ENCODE measurements around the gene TMEM163. TPM values are rescaled to one million over a fixed set of nuclear protein-coding genes. Genes with fewer than 3 reads are reported as not detected.

Gene TMEM163
- total RNA-seq, 1 experiment from 2014 or later, result 0.12 TPM

GRCh38 chr2:134459706-134460406 is 258.9 kb downstream of the TMEM163 start:
- CTCF ChIA-PET, result interaction anchor here (0.7 to 1.8 kb wide), 7 partner anchors 9 to 573 kb away, joined by 3 to 13 read pairs (median 4); no protein-coding TSS in a partner anchor
- Histone ChIP-seq H4K20me1 (ENCODE audit: insufficient read depth) (no peaks in the 10 kb centered on the region), H2AFZ (ENCODE audit: low read depth, low read length, poor library complexity, severe bottlenecking) (no peak overlapping the region), H3K79me2 (ENCODE audit: insufficient read depth, low read length) (no peaks in the 10 kb centered on the region), H3K36me3 (ENCODE audit: control insufficient read depth in 1 of 2, insufficient read depth in 2 of 2, low read length in 2 of 2) (no peaks in the 10 kb centered on the region), H3K4me2 (ENCODE audit: low read length) (no peak overlapping the region), H3K27ac (ENCODE audit: low read depth, low read length) (no peak overlapping the region), H3K9ac (ENCODE audit: low read length) (no peak overlapping the region), H3K9me3 (ENCODE audit: control insufficient read depth in 1 of 2, insufficient read depth in 1 of 2, low read depth in 1 of 2, low read length in 2 of 2) (no peaks in the 10 kb centered on the region), H3K4me1 (ENCODE audit: control insufficient read depth in 1 of 2, insufficient read depth in 2 of 2, low read length in 2 of 2) (no peaks in the 10 kb centered on the region), H3K9me2 (ENCODE audit: insufficient read depth) (no peaks in the 10 kb centered on the region), H3K4me3 (replicated peaks in 1 of 2; ENCODE audit: low read depth in 1 of 2, low read length in 2 of 2) (no peak overlapping the region), H3K27me3 (ENCODE audit: insufficient read depth, low read length) (no peaks in the 10 kb centered on the region)
- RAD21 ChIA-PET (ENCODE audit: low non-redundant PET in 1 of 2, low total read pairs in 2 of 2, uncharacterized antibody in 2 of 2, unreplicated experiment in 2 of 2), result interaction anchor here in 1 of 2 experiments (0.9 kb wide), 1 partner anchor 9 kb away, joined by 4 read pairs; no protein-coding TSS in a partner anchor
- POLR2A ChIA-PET, result no interaction called here
- no peak for TF ChIP-seq EZH2 (IDR thresholded peaks at IDR 0.05)
- TF ChIP-seq RAD21 (IDR thresholded peaks at IDR 0.05; ENCODE audit: low read depth), result no peak
- TF ChIP-seq ATF3 (IDR thresholded peaks at IDR 0.05), result no peak
- TF ChIP-seq, protein P1, sequence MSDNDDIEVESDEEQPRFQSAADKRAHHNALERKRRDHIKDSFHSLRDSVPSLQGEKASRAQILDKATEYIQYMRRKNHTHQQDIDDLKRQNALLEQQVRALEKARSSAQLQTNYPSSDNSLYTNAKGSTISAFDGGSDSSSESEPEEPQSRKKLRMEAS (IDR thresholded peaks at IDR 0.05), result no peak
- no peak for TF ChIP-seq REST (IDR thresholded peaks at IDR 0.05; ENCODE audit: low read depth)
- no peak for TF ChIP-seq CBX3 (IDR thresholded peaks at IDR 0.05; ENCODE audit: low read depth)
- TF ChIP-seq, protein P2, sequence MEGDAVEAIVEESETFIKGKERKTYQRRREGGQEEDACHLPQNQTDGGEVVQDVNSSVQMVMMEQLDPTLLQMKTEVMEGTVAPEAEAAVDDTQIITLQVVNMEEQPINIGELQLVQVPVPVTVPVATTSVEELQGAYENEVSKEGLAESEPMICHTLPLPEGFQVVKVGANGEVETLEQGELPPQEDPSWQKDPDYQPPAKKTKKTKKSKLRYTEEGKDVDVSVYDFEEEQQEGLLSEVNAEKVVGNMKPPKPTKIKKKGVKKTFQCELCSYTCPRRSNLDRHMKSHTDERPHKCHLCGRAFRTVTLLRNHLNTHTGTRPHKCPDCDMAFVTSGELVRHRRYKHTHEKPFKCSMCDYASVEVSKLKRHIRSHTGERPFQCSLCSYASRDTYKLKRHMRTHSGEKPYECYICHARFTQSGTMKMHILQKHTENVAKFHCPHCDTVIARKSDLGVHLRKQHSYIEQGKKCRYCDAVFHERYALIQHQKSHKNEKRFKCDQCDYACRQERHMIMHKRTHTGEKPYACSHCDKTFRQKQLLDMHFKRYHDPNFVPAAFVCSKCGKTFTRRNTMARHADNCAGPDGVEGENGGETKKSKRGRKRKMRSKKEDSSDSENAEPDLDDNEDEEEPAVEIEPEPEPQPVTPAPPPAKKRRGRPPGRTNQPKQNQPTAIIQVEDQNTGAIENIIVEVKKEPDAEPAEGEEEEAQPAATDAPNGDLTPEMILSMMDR (IDR thresholded peaks at IDR 0.05 in 2 of 3, conservative IDR thresholded peaks at IDR 0.05 in 1 of 3; ENCODE audit: borderline replicate concordance in 1 of 3, insufficient read depth in 1 of 3, low read depth in 2 of 3, low read length in 2 of 3), result no peak
- DNase-seq (ENCODE audit: low read depth, low spot score) (no peak), ATAC-seq (no peak)
- BruUV-seq (replicated peaks), result no TSS peak
- intact Hi-C loops (cut with micrococcal nuclease), result loop anchor here (10.0 kb wide), 1 partner anchor 315 kb away; no protein-coding TSS in a partner anchor

Data from HCT116 (cell line).